HG03439 (cell line): ENCODE data around the gene MAPK8IP1.
"Not testable (repeated sequence)": the region's sequence is repeated elsewhere in the genome, so short reads cannot be mapped to it uniquely, and the experiment has no call there.

Source experiments
- ATAC-seq: cut with Tn5 transposase; IDR thresholded peaks from one replicate; pipeline ENCODE4 v1.9.1; 2021; ENCODE audit warnings: mild to moderate bottlenecking, moderate library complexity; ENCODE audit not compliant: unreplicated experiment

MAPK8IP1 gene

DNA sequence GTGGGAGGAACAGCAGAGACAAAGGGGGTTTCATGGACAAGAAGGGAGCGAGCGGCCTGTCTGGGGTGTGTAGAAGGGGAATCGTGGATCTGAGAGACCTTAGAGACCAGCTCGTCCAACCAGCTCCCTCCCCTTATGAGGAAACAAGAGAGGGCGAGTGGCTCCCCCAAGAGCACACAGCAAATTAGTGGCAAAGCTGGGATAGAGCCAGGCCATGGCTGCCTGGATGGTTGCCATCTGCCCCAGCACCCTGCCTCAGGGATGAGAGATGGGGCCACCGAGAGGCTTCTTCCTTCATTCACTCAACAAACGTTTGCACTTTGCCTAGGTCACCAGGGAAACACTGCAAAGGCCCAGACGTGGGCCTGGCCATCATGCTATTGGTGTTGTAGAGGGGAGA is 4.1 kb downstream of the MAPK8IP1 start:
- no peak for ATAC-seq

GRCh38 chr11:45889966-45890365 is 4.5 kb downstream of the MAPK8IP1 start:
- ATAC-seq: no peak

- ATAC-seq: no peak
Measured at GRCh38 chr11:45890886-45891550, 5.6 kb downstream of the MAPK8IP1 start.

DNA sequence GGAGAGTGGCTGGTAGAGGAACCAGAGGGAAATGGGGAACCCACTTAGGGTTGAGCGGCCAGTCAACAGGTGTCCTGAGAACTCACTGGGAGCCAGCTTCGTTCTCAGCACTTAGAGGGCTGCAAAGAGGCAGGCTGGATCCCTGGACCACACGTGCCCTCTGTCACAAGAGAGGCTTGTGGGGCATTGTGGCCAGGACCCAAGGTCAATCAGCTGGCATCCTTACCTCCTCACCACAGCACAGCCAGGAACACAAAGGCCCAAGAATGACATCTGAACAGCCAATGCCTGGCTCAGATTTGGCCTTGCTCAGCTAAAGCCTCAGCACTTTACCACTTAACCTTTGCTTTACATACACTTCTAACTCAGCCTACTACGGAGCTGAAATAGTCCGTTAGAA is 7.4 kb downstream of the MAPK8IP1 start:
- ATAC-seq: no peak

- no peak for ATAC-seq
Measured at GRCh38 chr11:45894555-45895247, 9.2 kb downstream of the MAPK8IP1 start.

DNA sequence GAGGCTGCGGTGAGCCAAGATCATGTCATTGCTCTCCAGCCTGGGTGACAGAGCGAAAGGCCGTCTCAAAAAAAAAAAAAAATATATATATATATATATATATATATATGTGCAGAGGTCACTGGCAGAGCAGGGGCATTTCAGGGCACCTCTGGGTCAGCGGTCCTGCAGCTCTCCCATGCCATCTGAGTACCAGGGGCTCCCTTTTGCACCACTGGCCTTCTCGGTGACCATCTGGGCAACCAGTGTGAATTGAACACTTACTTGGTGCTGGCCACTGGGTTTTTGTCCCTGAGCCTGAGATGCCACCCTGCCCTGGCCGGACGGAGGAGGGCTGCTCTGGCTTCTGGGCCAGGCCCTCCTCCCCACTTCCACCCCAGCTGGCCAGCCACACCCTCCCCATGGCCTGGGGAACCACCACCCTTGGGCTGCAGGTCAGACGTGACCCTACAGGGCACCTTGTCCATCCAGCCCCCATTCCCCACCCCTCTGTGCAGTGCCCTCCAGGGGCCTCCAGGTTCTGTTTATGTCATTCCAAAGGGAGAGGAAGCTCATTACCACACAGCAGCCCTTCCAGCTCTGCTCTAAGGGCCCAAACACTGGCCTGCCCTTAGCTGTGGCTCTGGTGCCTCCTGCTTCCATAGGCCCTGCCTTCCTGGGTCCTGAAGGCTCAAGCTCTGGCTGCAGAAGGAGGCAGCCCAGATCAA is 10.3 kb downstream of the MAPK8IP1 start:
- no peak for ATAC-seq

GRCh38 chr11:45896422-45896984 is 11.1 kb downstream of the MAPK8IP1 start:
- no peak for ATAC-seq

GRCh38 chr11:45897556-45897955 is 12.1 kb downstream of the MAPK8IP1 start:
- no peak for ATAC-seq

GRCh38 chr11:45899086-45899447 is 13.6 kb downstream of the MAPK8IP1 start:
- no peak for ATAC-seq

GRCh38 chr11:45899448-45900174 is 14.2 kb downstream of the MAPK8IP1 start:
- no peak for ATAC-seq

GRCh38 chr11:45900175-45900800 is 14.8 kb downstream of the MAPK8IP1 start:
- not testable (repeated sequence) for ATAC-seq

DNA sequence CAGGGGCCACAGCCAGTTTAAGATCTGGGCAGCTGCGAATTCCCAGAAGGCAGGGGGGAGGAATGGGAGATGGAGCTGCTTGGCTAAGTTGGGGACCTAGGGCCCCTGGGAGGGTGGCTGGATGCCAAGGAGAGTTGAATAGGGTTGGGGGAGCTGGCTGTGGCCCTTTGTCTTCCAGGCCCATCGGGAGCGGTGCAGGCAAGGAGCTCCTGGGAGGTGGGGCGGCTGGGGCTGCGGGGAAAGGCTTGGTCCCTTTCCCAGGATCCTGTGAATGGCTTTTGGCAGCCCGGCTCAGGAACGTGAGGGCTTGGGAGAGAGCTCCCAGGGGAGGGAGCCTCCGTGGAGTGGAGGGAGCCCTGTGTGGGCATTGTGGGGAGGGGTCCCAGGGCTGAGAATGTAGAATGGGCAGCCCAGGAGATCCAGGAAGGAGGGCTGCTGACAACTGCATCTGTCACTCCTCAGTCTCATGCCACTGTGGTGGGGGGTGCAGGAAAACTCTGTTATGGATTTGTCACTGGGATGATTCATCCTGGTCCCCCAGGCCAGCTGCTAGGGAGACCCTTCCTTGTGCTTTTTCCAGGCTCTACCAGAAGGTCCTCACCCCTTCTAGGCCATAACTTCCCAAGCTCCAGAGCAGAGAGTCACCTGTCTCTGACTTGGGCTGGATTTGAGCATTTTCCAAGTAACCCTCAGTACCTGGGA is 15.6 kb downstream of the MAPK8IP1 start:
- ATAC-seq: no peak

- ATAC-seq: no peak
Measured at GRCh38 chr11:45901626-45902025, 16.2 kb downstream of the MAPK8IP1 start.

DNA sequence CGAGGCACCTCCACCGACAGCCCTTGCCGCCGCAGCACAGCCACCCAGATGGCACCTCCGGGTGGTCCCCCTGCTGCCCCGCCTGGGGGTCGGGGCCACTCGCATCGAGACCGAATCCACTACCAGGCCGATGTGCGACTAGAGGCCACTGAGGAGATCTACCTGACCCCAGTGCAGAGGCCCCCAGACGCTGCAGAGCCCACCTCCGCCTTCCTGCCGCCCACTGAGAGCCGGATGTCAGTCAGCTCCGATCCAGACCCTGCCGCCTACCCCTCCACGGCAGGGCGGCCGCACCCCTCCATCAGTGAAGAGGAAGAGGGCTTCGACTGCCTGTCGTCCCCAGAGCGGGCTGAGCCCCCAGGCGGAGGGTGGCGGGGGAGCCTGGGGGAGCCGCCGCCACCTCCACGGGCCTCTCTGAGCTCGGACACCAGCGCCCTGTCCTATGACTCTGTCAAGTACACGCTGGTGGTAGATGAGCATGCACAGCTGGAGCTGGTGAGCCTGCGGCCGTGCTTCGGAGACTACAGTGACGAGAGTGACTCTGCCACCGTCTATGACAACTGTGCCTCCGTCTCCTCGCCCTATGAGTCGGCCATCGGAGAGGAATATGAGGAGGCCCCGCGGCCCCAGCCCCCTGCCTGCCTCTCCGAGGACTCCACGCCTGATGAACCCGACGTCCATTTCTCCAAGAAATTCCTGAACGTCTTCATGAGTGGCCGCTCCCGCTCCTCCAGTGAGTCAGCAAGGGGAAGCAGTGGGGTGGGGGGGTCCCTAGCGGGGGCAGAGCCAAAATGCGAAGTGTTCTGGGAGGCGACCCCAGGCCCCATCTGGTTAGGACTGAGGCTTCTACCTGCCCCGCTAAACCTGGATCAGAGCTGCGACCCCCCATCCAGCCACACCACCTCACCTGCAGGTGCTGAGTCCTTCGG is 17.3 kb downstream of the MAPK8IP1 start:
- ATAC-seq: no peak

DNA sequence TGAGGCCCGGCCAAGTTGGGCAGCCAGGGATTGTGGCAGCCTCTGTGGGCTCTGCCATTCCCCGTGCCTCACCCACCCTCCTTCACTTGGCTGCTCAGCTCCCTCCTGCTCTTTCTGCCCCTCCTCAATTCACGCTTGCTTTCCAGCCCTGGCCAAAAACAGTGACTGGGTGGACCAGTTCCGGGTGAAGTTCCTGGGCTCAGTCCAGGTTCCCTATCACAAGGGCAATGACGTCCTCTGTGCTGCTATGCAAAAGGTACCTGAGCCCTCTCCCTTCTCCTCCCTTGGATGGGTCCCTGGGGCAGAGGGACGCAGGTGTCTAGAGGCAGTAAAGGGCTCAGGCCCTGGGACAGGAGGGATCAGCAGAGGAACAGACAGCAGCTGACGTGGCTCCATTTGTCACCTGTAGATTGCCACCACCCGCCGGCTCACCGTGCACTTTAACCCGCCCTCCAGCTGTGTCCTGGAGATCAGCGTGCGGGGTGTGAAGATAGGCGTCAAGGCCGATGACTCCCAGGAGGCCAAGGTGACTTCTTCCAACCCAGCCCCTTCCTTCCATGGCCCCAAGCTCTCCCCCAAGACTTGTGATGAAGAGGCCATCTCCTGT is 19.0 kb downstream of the MAPK8IP1 start:
- ATAC-seq: no peak

DNA sequence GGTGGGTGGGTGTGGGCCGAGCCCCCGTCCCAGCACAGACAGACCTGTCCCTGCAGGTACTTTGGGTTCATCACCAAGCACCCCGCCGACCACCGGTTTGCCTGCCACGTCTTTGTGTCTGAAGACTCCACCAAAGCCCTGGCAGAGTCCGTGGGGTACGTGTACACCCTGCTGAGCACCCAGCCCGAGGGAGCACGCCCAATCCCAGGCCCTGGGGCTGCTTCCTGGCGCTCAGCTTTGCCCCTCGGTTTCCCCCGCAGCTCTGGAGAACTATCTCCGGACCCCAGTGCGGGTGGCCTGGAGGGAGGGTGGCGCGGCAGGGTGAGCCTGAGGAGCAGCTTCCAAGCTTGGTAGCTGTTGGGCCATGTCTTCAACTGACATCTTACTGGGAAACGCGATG is 19.6 kb downstream of the MAPK8IP1 start:
- no peak for ATAC-seq

DNA sequence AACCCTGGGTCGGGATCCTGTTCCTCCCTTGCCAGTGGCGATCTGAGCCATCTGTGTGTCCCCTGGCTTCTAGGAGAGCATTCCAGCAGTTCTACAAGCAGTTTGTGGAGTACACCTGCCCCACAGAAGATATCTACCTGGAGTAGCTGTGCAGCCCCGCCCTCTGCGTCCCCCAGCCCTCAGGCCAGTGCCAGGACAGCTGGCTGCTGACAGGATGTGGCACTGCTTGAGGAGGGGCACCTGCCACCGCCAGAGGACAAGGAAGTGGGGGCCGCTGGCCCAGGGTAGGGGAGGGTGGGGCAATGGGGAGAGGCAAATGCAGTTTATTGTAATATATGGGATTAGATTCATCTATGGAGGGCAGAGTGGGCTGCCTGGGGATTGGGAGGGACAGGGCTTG is 20.1 kb downstream of the MAPK8IP1 start:
- ATAC-seq: not testable (repeated sequence)

GRCh38 chr11:45906096-45906682 is 20.7 kb downstream of the MAPK8IP1 start:
- ATAC-seq: no peak
